ENCODE data around the gene KLHDC4. TPM values are rescaled to one million over a fixed set of nuclear protein-coding genes. Genes with fewer than 3 reads are reported as not detected.

KLHDC4 gene
- total and polyA plus RNA-seq, 8 donors, result 15.5 to 82.1 (median 26.0) TPM

- WGBS, 2 donors, result 87 to 89% methylated on average over 6 to 8 of the region's 8 CpGs
- ATAC-seq (peak in 3 of 4 donors; percentile 19 to 80 (median 63)), FAIRE-seq (no peak), DNase-seq (no peak)
- intact Hi-C loops (cut with DNase I), result no loop called here
- TF ChIP-seq CTCF (IDR thresholded peaks at IDR 0.05), result no peak
- Histone ChIP-seq H3K4me1 (no peaks in the 10 kb centered on the region), H3K4me3 (no peak overlapping the region), H3K27me3 (no peaks in the 10 kb centered on the region), H3K9me3 (no peaks in the 10 kb centered on the region), H3K36me3 (peaks cover 0 to 10% (median 0%) of the 10 kb centered on the region in 3 donors), H3K27ac (no peak overlapping the region)
Observed at GRCh38 chr16:87740441-87740840, 25.3 kb downstream of the KLHDC4 start.

GRCh38 chr16:87739801-87740200, 26.0 kb downstream of the KLHDC4 start:
- no peak for TF ChIP-seq CTCF (IDR thresholded peaks at IDR 0.05)
- FAIRE-seq (no peak), DNase-seq (no peak), ATAC-seq (no peak)
- Histone ChIP-seq H3K4me3 (no peak overlapping the region), H3K36me3 (peaks cover 0 to 5% (median 0%) of the 10 kb centered on the region in 3 donors), H3K4me1 (no peaks in the 10 kb centered on the region), H3K9me3 (no peaks in the 10 kb centered on the region), H3K27me3 (no peaks in the 10 kb centered on the region), H3K27ac (no peak overlapping the region)
- intact Hi-C loops (cut with DNase I), result no loop called here
- 95 to 96% methylated on average over 8 of the region's 8 CpGs for WGBS, 2 donors

- no peak for DNase-seq
- H3K27ac ChIP-seq, result no peak overlapping the region
- no peaks in the 10 kb centered on the region for H3K4me1 ChIP-seq
- no peak for FAIRE-seq
- H3K4me3 ChIP-seq, result no peak overlapping the region
- H3K9me3 ChIP-seq, result no peaks in the 10 kb centered on the region
- WGBS, 2 donors, result 93 to 94% methylated on average over 12 of the region's 12 CpGs
- intact Hi-C loops (cut with DNase I), result no loop called here
- ATAC-seq, result no peak
- H3K36me3 ChIP-seq, result peaks cover 0 to 5% (median 0%) of the 10 kb centered on the region in 3 donors
- H3K27me3 ChIP-seq, result no peaks in the 10 kb centered on the region
- no peak for TF ChIP-seq CTCF (IDR thresholded peaks at IDR 0.05)
Observed at GRCh38 chr16:87736008-87736382, 29.8 kb downstream of the KLHDC4 start.

GRCh38 chr16:87735270-87736007, 30.3 kb downstream of the KLHDC4 start:
- Histone ChIP-seq H3K4me1 (no peaks in the 10 kb centered on the region), H3K27ac (no peak overlapping the region), H3K27me3 (no peaks in the 10 kb centered on the region), H3K9me3 (no peaks in the 10 kb centered on the region), H3K4me3 (no peak overlapping the region), H3K36me3 (peaks cover 0 to 6% (median 0%) of the 10 kb centered on the region in 3 donors)
- FAIRE-seq (no peak), DNase-seq (no peak), ATAC-seq (no peak)
- WGBS, 2 donors, result 91 to 93% methylated on average over 23 of the region's 23 CpGs
- intact Hi-C loops (cut with DNase I), result no loop called here
- no peak for TF ChIP-seq CTCF (IDR thresholded peaks at IDR 0.05)

GRCh38 chr16:87734644-87735043, 31.1 kb downstream of the KLHDC4 start:
- no peaks in the 10 kb centered on the region for H3K4me1 ChIP-seq
- ATAC-seq (no peak), DNase-seq (no peak), FAIRE-seq (no peak)
- intact Hi-C loops (cut with DNase I), result no loop called here
- peaks cover 0 to 9% (median 0%) of the 10 kb centered on the region in 3 donors for H3K36me3 ChIP-seq
- no peak overlapping the region for H3K27ac ChIP-seq
- H3K4me3 ChIP-seq, result no peak overlapping the region
- no peaks in the 10 kb centered on the region for H3K9me3 ChIP-seq
- WGBS, 2 donors, result 67 to 69% methylated on average over 14 of the region's 14 CpGs
- TF ChIP-seq CTCF (IDR thresholded peaks at IDR 0.05), result no peak
- H3K27me3 ChIP-seq, result no peaks in the 10 kb centered on the region
